Caco-2 (cell line): ENCODE results near the gene MRPL11. TPM values are rescaled to one million over a fixed set of nuclear protein-coding genes. Genes with fewer than 3 reads are reported as not detected.

Experiments used
- BruUV-seq: library from RNA; stranded (reverse); fragments of 400-500 nt; replicated peaks from 2 replicates; lab custom pipeline; 2021; lab: Mats Ljungman, UMichigan
- CTCF ChIA-PET: fragments of 300-600 bp; sonication (Branson Sonifier 250); formaldehyde crosslinking; loops from one replicate; lab custom pipeline; 2022; ENCODE audit warnings: antibody characterized with exemption; lab: Charles Lee
- POLR2A ChIA-PET: fragments of 300-600 bp; sonication (Branson Sonifier 250); formaldehyde crosslinking; loops from one replicate; lab custom pipeline; 2022; ENCODE audit warnings: antibody characterized with exemption; lab: Charles Lee
- DNase-seq, 2 experiments: peaks; one replicate each; pipeline versions ENCODE4 v3.0.0 to v3.0.0-alpha.2; 2020 to 2022
- H3K27me3 ChIP-seq: replicated peaks from 2 replicates; pipeline ENCODE4 v1.6.0; 2011; ENCODE audit warnings: low read length; ENCODE audit not compliant: control insufficient read depth, insufficient read depth
- H3K36me3 ChIP-seq: 2 replicates; pipeline ENCODE4 v1.5.1; 2011; ENCODE audit warnings: low read length; ENCODE audit not compliant: control insufficient read depth, insufficient read depth
- H3K4me1 ChIP-seq: fragments of 250-450 bp; sonication (Bioruptor Pico); 2 replicates; pipeline ENCODE4 v1.5.1; 2020; ENCODE audit warnings: mild to moderate bottlenecking
- H3K4me3 ChIP-seq: 2 replicates; pipeline ENCODE4 v1.5.1; 2011; ENCODE audit warnings: low read depth, mild to moderate bottlenecking, control low read depth, low read length
- H3K9me3 ChIP-seq: fragments of 250-450 bp; sonication (Bioruptor Pico); 2 replicates; pipeline ENCODE4 v1.5.1; 2020; ENCODE audit warnings: mild to moderate bottlenecking, moderate library complexity
- H3K27ac Mint-ChIP-seq: one replicate; pipeline ENCODE4 v1.8.0; 2022; ENCODE audit warnings: mixed read lengths; ENCODE audit not compliant: unreplicated experiment
- H3K27me3 Mint-ChIP-seq: one replicate; pipeline ENCODE4 v1.8.0; 2022; ENCODE audit warnings: mixed read lengths; ENCODE audit not compliant: insufficient read depth, unreplicated experiment
- H3K36me3 Mint-ChIP-seq: one replicate; pipeline ENCODE4 v1.8.0; 2022; ENCODE audit warnings: mild to moderate bottlenecking, mixed read lengths; ENCODE audit not compliant: insufficient read depth, unreplicated experiment
- H3K4me1 Mint-ChIP-seq: one replicate; pipeline ENCODE4 v1.8.0; 2022; ENCODE audit warnings: low read depth, mixed read lengths; ENCODE audit not compliant: unreplicated experiment
- H3K4me3 Mint-ChIP-seq: one replicate; pipeline ENCODE4 v1.8.0; 2022; ENCODE audit warnings: mild to moderate bottlenecking, moderate library complexity, mixed read lengths; ENCODE audit not compliant: unreplicated experiment
- H3K9me3 Mint-ChIP-seq: one replicate; pipeline ENCODE4 v1.8.0; 2022; ENCODE audit warnings: mixed read lengths; ENCODE audit not compliant: unreplicated experiment
- intact Hi-C: fragments of 100-400 bp; cut with micrococcal nuclease; formaldehyde crosslinking; loops from one replicate; pipeline ENCODE4 v1.10.0; 2022; ENCODE audit not compliant: unreplicated experiment
- total RNA-seq: library from RNA; stranded (reverse); gene quantifications from 2 replicates; pipeline ENCODE4 v1.2.3, GENCODE V29; 2022
- TF ChIP-seq, protein P1 (sequence below), 2 experiments: fragments of 200-600 bp in 1 of 2; IDR thresholded peaks; 1 replicate in 1 of 2; 2 replicates in 1 of 2; pipeline versions ENCODE4 v1.5.1 to v1.8.0; 2011 to 2022; ENCODE audit warnings: antibody characterized with exemption in 1 of 2, control low read depth in 1 of 2, inconsistent platforms in 1 of 2, low read depth in 1 of 2, low read length in 1 of 2, mild to moderate bottlenecking in 1 of 2, moderate library complexity in 1 of 2; ENCODE audit not compliant: insufficient read depth in 1 of 2, severe bottlenecking in 1 of 2, unreplicated experiment in 1 of 2

MRPL11 gene
- total RNA-seq, 1 experiment from 2014 or later: 206 TPM

DNA sequence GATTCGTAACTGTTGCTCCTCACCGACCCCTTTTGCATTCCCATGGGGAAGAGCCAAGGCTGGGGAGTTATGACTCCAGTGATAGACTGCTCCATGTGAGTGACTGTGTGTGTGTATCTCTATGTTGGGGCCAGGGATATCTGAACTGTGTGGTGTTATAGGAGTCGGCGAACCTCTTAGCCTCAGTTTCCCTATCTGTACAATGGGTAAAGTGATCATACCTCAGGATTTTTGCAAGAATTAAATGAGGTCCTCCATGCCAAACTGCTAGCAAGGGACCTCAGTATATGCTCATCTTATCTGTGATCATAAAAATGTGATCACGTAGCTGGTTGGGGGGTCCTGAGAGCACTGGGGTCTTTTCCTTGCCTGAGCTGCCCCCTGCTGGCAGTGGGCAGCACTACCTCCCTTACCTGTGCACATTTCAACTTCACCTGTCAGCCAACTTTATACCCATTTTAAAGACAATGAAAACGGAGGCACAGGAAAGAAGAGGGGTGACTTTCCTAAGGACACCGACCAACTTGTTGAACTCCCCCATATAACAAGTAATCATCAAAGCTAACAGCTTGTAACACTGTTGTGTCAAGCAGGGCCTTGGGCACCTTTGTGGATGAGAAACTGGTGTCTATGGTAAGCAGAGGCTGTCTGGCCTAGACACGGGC is 40.2 kb upstream of the MRPL11 start:
- Mint-ChIP-seq H3K36me3 (peaks cover 64% of the 10 kb centered on the region), H3K27ac (peak overlapping the region; percentile 89), H3K4me1 (peaks cover 24% of the 10 kb centered on the region), H3K9me3 (no peaks in the 10 kb centered on the region), H3K4me3 (peak overlapping the region; percentile 89), H3K27me3 (no peaks in the 10 kb centered on the region)
- Histone ChIP-seq H3K4me1 (peaks cover 6% of the 10 kb centered on the region; the same call in 1 of the 2 replicates), H3K36me3 (no peaks in the 10 kb centered on the region), H3K9me3 (no peaks in the 10 kb centered on the region), H3K27me3 (no peaks in the 10 kb centered on the region), H3K4me3 (peak overlapping the region; percentile 68)
- no TSS peak for BruUV-seq
- TF ChIP-seq, protein P1, sequence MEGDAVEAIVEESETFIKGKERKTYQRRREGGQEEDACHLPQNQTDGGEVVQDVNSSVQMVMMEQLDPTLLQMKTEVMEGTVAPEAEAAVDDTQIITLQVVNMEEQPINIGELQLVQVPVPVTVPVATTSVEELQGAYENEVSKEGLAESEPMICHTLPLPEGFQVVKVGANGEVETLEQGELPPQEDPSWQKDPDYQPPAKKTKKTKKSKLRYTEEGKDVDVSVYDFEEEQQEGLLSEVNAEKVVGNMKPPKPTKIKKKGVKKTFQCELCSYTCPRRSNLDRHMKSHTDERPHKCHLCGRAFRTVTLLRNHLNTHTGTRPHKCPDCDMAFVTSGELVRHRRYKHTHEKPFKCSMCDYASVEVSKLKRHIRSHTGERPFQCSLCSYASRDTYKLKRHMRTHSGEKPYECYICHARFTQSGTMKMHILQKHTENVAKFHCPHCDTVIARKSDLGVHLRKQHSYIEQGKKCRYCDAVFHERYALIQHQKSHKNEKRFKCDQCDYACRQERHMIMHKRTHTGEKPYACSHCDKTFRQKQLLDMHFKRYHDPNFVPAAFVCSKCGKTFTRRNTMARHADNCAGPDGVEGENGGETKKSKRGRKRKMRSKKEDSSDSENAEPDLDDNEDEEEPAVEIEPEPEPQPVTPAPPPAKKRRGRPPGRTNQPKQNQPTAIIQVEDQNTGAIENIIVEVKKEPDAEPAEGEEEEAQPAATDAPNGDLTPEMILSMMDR (IDR thresholded peaks at IDR 0.05; ENCODE audit: insufficient read depth in 1 of 2, low read depth in 1 of 2, low read length in 1 of 2, severe bottlenecking in 1 of 2, unreplicated experiment in 1 of 2): peak; percentile 97 to 99
- ChIA-PET CTCF (interaction anchor here (0.7 to 3.2 kb wide), 8 partner anchors 11 to 355 kb away, joined by 3 to 44 read pairs (median 10); partner anchors contain the start of genes MRPL11, NPAS4, PELI3 and RBM14), POLR2A (interaction anchor here (1.6 to 2.4 kb wide), 3 partner anchors 10 to 67 kb away, joined by 14 to 98 read pairs (median 20); partner anchors contain the start of genes PELI3 and ZDHHC24)
- intact Hi-C loops: loop anchor here (1.0 kb wide), 2 partner anchors 49 to 71 kb away; no protein-coding TSS in a partner anchor
- peak; percentile 58 to 68 for DNase-seq

GRCh38 chr11:66477263-66478201 is 38.9 kb upstream of the MRPL11 start:
- Mint-ChIP-seq H3K36me3 (peaks cover 58% of the 10 kb centered on the region), H3K27ac (peak overlapping the region; percentile 14), H3K4me3 (peak overlapping the region; percentile 89), H3K27me3 (no peaks in the 10 kb centered on the region), H3K9me3 (no peaks in the 10 kb centered on the region), H3K4me1 (peaks cover 21% of the 10 kb centered on the region)
- H3K9me3 ChIP-seq: no peaks in the 10 kb centered on the region
- no peaks in the 10 kb centered on the region for H3K36me3 ChIP-seq
- no peak overlapping the region for H3K4me3 ChIP-seq
- TF ChIP-seq, protein P1 (IDR thresholded peaks at IDR 0.05; ENCODE audit: insufficient read depth in 1 of 2, low read depth in 1 of 2, low read length in 1 of 2, severe bottlenecking in 1 of 2, unreplicated experiment in 1 of 2): no peak
- ChIA-PET POLR2A (interaction anchor here (0.5 kb wide), 1 partner anchor 11 kb away, joined by 6 read pairs; the partner anchor contains the start of gene PELI3), CTCF (interaction anchor here (0.7 to 3.2 kb wide), 4 partner anchors 9 to 146 kb away, joined by 5 to 44 read pairs (median 24); partner anchors contain the start of genes MRPL11, NPAS4 and PELI3)
- BruUV-seq: no TSS peak
- intact Hi-C loops: no loop called here
- H3K4me1 ChIP-seq: peaks cover 6% of the 10 kb centered on the region; the same call in 1 of the 2 replicates
- DNase-seq: peak in 1 of 2 experiments; percentile 60
- no peaks in the 10 kb centered on the region for H3K27me3 ChIP-seq

GRCh38 chr11:66476841-66477251 is 38.2 kb upstream of the MRPL11 start:
- H3K27me3 Mint-ChIP-seq: no peaks in the 10 kb centered on the region
- Histone ChIP-seq H3K4me3 (no peak overlapping the region), H3K9me3 (no peaks in the 10 kb centered on the region), H3K36me3 (no peaks in the 10 kb centered on the region), H3K27me3 (no peaks in the 10 kb centered on the region), H3K4me1 (peaks cover 6% of the 10 kb centered on the region; the same call in 1 of the 2 replicates)
- BruUV-seq: no TSS peak
- peaks cover 58% of the 10 kb centered on the region for H3K36me3 Mint-ChIP-seq
- no peaks in the 10 kb centered on the region for H3K9me3 Mint-ChIP-seq
- no peak overlapping the region for H3K4me3 Mint-ChIP-seq
- intact Hi-C loops: no loop called here
- peak overlapping the region; percentile 2 for H3K27ac Mint-ChIP-seq
- TF ChIP-seq, protein P1 (IDR thresholded peaks at IDR 0.05; ENCODE audit: insufficient read depth in 1 of 2, low read depth in 1 of 2, low read length in 1 of 2, severe bottlenecking in 1 of 2, unreplicated experiment in 1 of 2): no peak
- peak in 1 of 2 experiments; percentile 52 for DNase-seq
- ChIA-PET CTCF (interaction anchor here (0.9 to 1.0 kb wide), 2 partner anchors 9 to 38 kb away, joined by 3 to 4 read pairs; partner anchors contain the start of gene MRPL11), POLR2A (no interaction called here)
- peaks cover 17% of the 10 kb centered on the region for H3K4me1 Mint-ChIP-seq
